Measurements from ENCODE around the gene C7orf57.
A peak's percentile ranks its signal among the peaks of the same experiment; 100 is the strongest.
"Not testable (repeated sequence)": the region's sequence is repeated elsewhere in the genome, so short reads cannot be mapped to it uniquely, and the experiment has no call there.

C7orf57 gene

DNA sequence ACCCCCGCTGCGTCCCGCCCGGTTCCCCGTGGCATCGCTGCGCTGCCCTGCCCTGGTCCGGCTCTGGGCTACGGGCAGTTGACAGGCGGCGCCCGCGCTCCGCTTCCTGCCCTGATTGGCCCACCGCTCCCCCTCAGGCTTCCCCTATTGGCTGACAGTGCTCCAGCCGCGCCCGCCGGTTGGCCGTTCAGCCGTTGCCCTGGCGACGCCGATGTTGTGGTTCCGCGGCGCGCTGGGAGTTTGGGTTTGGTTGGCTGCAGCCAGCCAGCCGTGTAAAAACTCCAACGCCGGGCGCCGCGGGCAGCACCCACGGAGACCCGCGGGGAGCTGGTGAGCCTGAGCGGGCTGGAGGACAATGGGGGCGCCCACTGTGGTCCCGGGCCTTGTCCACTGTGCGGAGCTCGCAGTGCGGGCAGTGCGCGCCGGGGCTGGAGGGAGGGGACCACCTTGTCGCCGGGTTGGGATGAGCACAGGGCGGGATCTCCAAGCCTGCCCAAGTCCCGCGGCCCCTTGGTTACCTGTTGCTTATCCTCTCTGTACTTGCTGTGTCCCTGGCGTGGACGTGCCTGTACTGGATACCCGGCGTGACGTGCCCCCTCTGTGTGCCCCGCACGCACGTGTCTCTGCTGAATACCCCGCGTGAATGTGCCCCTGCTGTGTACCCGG is at the start of gene C7orf57:
Gene C7orf57, plus strand, starts transcription at position 243 of the 666 bp plus-strand sequence. CDS start 766 bp downstream, outside the sequence.
- H3K9ac ChIP-seq (ENCODE audit: low read length), result no peak within 1 kb of the TSS
- peak within 1 kb of the TSS; percentile 58 to 61 for H3K4me3 ChIP-seq (ENCODE audit: low read depth in 1 of 2, low read length in 2 of 2)
- no peak within 1 kb of the TSS for H3K27ac ChIP-seq (ENCODE audit: low read depth, low read length)

DNA sequence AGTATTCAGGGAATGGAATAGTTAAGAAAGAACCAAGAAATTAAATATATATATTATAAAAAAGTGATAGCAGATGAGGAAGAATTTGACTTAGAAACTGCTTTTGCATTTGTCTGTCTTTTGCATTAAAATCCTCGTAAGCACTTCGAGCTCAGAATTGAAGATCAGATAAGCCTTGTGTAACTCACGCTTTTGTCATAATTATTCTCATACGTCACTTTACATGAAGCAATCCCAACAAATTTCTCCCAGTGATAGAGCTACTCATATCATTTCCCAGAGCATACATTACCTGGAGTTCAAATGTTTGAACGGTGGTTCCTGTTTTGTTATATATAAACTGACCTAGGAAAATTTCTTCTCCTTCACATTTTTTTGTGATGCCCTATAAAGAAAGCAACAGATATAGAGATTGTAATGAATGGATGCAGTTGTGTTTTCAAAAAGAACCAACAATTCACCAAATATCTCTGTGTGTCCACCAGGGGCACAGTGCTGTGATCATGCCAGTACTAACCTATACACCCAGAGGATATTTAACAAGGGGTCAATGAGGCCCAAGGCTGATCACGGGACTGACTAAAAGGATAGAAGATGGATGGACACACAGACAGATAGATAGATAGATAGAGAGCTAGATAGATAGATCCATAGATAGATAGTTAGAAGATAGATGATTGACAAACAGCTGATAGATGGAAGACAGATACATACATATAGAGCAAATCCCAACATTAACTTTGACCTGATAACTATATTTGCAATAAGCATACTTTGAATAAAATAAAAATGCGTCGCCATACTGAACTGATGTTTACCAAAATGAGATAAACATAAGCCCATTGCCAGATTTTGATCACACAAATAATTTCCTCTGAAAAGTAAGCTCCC is 46.6 kb upstream of the C7orf57 start:
- Histone ChIP-seq H3K9me3 (ENCODE audit: low read length) (no peaks in the 10 kb centered on the region), H3K27me3 (ENCODE audit: control insufficient read depth in 1 of 2, insufficient read depth in 2 of 2, low read length in 2 of 2) (no peaks in the 10 kb centered on the region), H3K27ac (ENCODE audit: low read depth, low read length) (no peak overlapping the region), H3K4me3 (ENCODE audit: low read depth in 1 of 2, low read length in 2 of 2) (no peak overlapping the region), H3K4me1 (ENCODE audit: insufficient read depth, low read length) (no peaks in the 10 kb centered on the region), H3K36me3 (ENCODE audit: insufficient read depth, low read length) (no peaks in the 10 kb centered on the region), H3K9ac (ENCODE audit: low read length) (no peak overlapping the region)

More for the DNA sequence above, at the start of gene C7orf57:
- no peaks in the 10 kb centered on the region for H3K9me3 ChIP-seq (ENCODE audit: low read length)
- H3K36me3 ChIP-seq (ENCODE audit: insufficient read depth, low read length), result no peaks in the 10 kb centered on the region
- peaks cover 10% of the 10 kb centered on the region for H3K4me1 ChIP-seq (ENCODE audit: insufficient read depth, low read length)
- H3K27me3 ChIP-seq (ENCODE audit: control insufficient read depth in 1 of 2, insufficient read depth in 2 of 2, low read length in 2 of 2), result peaks cover 4 to 20% of the 10 kb centered on the region in 2 donors

DNA sequence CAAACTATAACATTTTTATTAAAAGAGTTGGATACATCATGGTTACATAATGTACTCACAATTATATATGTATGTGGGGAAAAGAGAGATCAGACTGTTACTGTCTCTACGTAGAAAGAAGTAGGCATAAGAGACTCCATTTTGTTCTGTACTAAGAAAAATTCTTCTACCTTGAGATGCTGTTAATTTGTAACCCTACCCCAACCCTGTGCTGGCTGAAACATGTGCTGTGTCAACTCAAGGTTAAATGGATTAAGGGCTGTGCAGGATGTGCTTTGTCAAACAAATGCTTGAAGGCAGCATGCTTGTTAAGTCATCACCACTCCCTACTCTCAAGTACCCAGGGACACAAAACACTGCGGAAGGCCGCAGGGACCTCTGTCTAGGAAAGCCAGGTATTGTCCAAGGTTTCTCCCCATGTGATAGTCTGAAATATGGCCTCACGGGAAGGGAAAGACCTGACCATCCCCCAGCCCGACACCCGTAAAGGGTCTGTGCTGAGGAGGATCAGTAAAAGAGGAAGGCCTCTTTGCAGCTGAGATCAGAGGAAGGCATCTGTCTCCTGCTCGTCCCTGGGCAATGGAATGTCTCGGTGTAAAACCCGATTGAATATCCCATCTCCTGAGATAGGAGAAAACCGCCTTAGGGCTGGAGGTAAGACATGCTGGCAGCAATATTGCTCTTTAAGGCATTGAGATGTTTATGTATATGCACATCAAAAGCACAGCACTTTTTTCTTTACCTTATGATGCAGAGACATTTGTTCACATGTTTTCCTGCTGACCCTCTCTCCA is 45.5 kb upstream of the C7orf57 start:
- not testable (repeated sequence) for H3K4me1 ChIP-seq (ENCODE audit: insufficient read depth, low read length); H3K4me3 ChIP-seq (ENCODE audit: low read depth in 1 of 2, low read length in 2 of 2); H3K9ac ChIP-seq (ENCODE audit: low read length); H3K9me3 ChIP-seq (ENCODE audit: low read length); H3K27me3 ChIP-seq (ENCODE audit: control insufficient read depth in 1 of 2, insufficient read depth in 2 of 2, low read length in 2 of 2); H3K36me3 ChIP-seq (ENCODE audit: insufficient read depth, low read length); H3K27ac ChIP-seq (ENCODE audit: low read depth, low read length)

- Histone ChIP-seq H3K4me3 (ENCODE audit: low read depth in 1 of 2, low read length in 2 of 2) (no peak overlapping the region), H3K9me3 (ENCODE audit: low read length) (no peaks in the 10 kb centered on the region), H3K36me3 (ENCODE audit: insufficient read depth, low read length) (no peaks in the 10 kb centered on the region), H3K9ac (ENCODE audit: low read length) (no peak overlapping the region), H3K4me1 (ENCODE audit: insufficient read depth, low read length) (no peaks in the 10 kb centered on the region), H3K27me3 (ENCODE audit: control insufficient read depth in 1 of 2, insufficient read depth in 2 of 2, low read length in 2 of 2) (no peaks in the 10 kb centered on the region), H3K27ac (ENCODE audit: low read depth, low read length) (no peak overlapping the region)
Observed at GRCh38 chr7:47990592-47990991, 44.8 kb upstream of the C7orf57 start.

DNA sequence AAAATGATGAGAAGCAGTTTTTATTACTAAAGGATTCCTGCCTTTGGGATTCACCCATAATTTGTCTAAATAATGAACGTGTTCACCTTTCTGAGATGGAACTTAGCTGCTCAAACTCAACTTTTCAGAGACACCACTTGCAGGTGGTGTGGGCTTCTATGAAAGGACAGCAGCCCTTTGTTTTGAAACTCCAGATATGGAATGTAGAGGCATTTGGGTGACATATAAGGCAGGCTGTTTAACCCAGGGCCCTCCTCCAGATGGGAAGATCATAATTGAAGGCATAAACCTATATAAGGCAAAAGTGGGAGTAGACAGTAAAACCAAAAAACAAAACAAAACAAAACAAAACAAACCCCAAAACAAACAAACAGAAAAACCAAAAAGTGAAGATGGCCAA is 44.1 kb upstream of the C7orf57 start:
- no peak overlapping the region for H3K27ac ChIP-seq (ENCODE audit: low read depth, low read length)
- H3K4me3 ChIP-seq (ENCODE audit: low read depth in 1 of 2, low read length in 2 of 2), result peak overlapping the region in 1 of 2 donors; percentile 65

DNA sequence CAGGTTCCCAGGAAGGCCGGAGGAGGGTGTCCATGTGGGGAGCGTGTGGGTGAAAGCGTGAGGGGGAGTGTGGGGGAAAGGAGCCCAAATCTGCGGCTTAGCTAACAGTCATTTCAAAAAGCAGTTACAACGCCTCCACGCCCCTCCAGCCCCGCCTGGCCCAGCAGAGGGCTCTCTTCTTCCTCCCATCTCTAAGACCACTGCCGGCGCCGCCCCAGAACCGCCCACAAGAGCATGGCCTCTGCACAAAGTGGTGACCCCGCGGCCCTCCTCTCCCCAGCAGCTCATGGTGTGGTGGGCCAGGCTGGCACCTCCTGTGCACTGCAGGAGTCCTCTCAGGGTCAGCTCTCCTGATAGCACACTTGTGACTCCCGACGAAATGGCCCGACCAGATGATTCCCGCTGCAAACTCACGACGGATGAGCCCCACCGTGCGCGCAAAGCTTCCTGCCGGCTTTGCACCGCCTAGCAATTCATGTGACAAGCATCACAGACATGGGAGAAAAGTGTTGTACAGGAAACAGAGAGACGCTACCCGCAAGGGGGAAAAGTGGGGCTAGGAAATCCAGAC is 43.5 kb upstream of the C7orf57 start:
- Histone ChIP-seq H3K4me1 (ENCODE audit: insufficient read depth, low read length) (no peaks in the 10 kb centered on the region), H3K9me3 (ENCODE audit: low read length) (no peaks in the 10 kb centered on the region), H3K27me3 (ENCODE audit: control insufficient read depth in 1 of 2, insufficient read depth in 2 of 2, low read length in 2 of 2) (no peaks in the 10 kb centered on the region), H3K36me3 (ENCODE audit: insufficient read depth, low read length) (no peaks in the 10 kb centered on the region), H3K9ac (ENCODE audit: low read length) (no peak overlapping the region), H3K27ac (ENCODE audit: low read depth, low read length) (peak overlapping the region; percentile 45), H3K4me3 (ENCODE audit: low read depth in 1 of 2, low read length in 2 of 2) (peak overlapping the region; percentile 35 to 65)

More for the DNA sequence above, 44.1 kb upstream of the C7orf57 start:
- Histone ChIP-seq H3K4me1 (ENCODE audit: insufficient read depth, low read length) (no peaks in the 10 kb centered on the region), H3K9ac (ENCODE audit: low read length) (no peak overlapping the region), H3K27me3 (ENCODE audit: control insufficient read depth in 1 of 2, insufficient read depth in 2 of 2, low read length in 2 of 2) (no peaks in the 10 kb centered on the region), H3K36me3 (ENCODE audit: insufficient read depth, low read length) (no peaks in the 10 kb centered on the region), H3K9me3 (ENCODE audit: low read length) (no peaks in the 10 kb centered on the region)

GRCh38 chr7:47992446-47992845 is 42.9 kb upstream of the C7orf57 start:
- Histone ChIP-seq H3K9me3 (ENCODE audit: low read length) (no peaks in the 10 kb centered on the region), H3K27me3 (ENCODE audit: control insufficient read depth in 1 of 2, insufficient read depth in 2 of 2, low read length in 2 of 2) (no peaks in the 10 kb centered on the region), H3K4me3 (ENCODE audit: low read depth in 1 of 2, low read length in 2 of 2) (peak overlapping the region in 1 of 2 donors; percentile 65), H3K36me3 (ENCODE audit: insufficient read depth, low read length) (no peaks in the 10 kb centered on the region), H3K27ac (ENCODE audit: low read depth, low read length) (no peak overlapping the region), H3K9ac (ENCODE audit: low read length) (no peak overlapping the region), H3K4me1 (ENCODE audit: insufficient read depth, low read length) (no peaks in the 10 kb centered on the region)

DNA sequence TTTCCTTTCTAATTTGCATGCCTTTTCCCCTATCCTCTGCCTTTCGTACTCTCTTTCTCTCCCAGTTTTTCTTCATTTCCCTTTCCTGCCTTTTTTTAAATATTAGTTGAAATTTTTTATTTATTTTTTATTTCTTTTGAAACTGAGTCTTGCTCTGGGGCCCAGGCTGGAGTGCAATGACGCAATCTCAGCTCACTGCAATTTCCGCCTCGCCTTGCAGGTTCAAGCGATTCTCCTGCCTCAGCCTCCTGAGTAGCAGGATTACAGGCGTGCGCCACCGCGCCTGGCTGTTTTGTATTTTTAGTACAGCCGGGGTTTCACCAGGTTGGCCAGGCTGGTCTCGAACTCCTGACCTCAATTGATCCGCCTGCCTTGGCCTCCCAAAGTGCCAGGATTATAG is 35.9 kb upstream of the C7orf57 start:
- Histone ChIP-seq H3K27ac (ENCODE audit: low read depth, low read length) (no peak overlapping the region), H3K36me3 (ENCODE audit: insufficient read depth, low read length) (no peaks in the 10 kb centered on the region), H3K9ac (ENCODE audit: low read length) (no peak overlapping the region), H3K27me3 (ENCODE audit: control insufficient read depth in 1 of 2, insufficient read depth in 2 of 2, low read length in 2 of 2) (no peaks in the 10 kb centered on the region), H3K4me3 (ENCODE audit: low read depth in 1 of 2, low read length in 2 of 2) (no peak overlapping the region), H3K4me1 (ENCODE audit: insufficient read depth, low read length) (no peaks in the 10 kb centered on the region), H3K9me3 (ENCODE audit: low read length) (no peaks in the 10 kb centered on the region)

DNA sequence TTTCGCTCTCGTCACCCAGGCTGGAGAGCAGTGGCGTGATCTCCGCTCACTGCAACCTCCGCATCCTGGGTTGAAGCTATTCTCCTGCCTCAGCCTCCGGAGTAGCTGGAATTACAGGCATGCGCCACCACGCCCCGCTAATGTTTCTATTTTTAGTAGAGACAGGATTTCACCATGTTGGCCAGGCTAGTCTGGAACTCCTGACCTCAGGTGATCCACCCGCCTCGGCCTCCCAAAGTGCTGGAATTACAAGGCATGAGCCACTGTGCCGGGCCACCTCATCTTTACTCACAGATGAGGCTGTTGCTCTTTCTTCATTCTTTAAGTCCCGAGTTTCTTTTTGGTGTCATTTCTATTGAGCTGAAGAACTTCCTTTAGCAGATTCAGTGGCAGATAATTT is 35.2 kb upstream of the C7orf57 start:
- not testable (repeated sequence) for H3K9me3 ChIP-seq (ENCODE audit: low read length); H3K9ac ChIP-seq (ENCODE audit: low read length); H3K36me3 ChIP-seq (ENCODE audit: insufficient read depth, low read length); H3K4me1 ChIP-seq (ENCODE audit: insufficient read depth, low read length); H3K4me3 ChIP-seq (ENCODE audit: low read depth in 1 of 2, low read length in 2 of 2); H3K27me3 ChIP-seq (ENCODE audit: control insufficient read depth in 1 of 2, insufficient read depth in 2 of 2, low read length in 2 of 2); H3K27ac ChIP-seq (ENCODE audit: low read depth, low read length)

GRCh38 chr7:48004032-48004431 is 31.3 kb upstream of the C7orf57 start:
- no peaks in the 10 kb centered on the region for H3K27me3 ChIP-seq (ENCODE audit: control insufficient read depth in 1 of 2, insufficient read depth in 2 of 2, low read length in 2 of 2)
- H3K9me3 ChIP-seq (ENCODE audit: low read length), result no peaks in the 10 kb centered on the region
- no peak overlapping the region for H3K27ac ChIP-seq (ENCODE audit: low read depth, low read length)
- no peak overlapping the region for H3K4me3 ChIP-seq (ENCODE audit: low read depth in 1 of 2, low read length in 2 of 2)
- no peaks in the 10 kb centered on the region for H3K4me1 ChIP-seq (ENCODE audit: insufficient read depth, low read length)
- H3K9ac ChIP-seq (ENCODE audit: low read length), result no peak overlapping the region
- no peaks in the 10 kb centered on the region for H3K36me3 ChIP-seq (ENCODE audit: insufficient read depth, low read length)

DNA sequence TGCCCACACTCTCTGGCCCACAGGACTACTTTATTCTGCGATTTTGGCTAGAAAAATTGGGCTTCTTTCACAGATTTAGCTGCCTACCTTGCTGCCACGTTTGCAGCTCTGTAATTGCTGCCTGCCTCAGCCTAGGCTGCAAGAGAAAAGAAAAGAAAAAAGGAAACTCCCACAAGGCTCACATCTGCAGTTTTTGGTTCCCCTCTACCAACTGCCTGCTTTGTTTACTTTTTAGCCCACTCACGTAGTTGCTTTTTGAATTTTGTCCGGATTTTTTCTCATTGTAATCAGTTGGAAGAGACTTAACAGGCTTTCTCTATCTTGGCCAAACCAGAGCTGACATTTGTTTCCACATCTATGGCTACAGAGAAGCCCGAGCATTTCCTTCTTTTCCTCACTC is 30.7 kb upstream of the C7orf57 start:
- Histone ChIP-seq H3K27me3 (ENCODE audit: control insufficient read depth in 1 of 2, insufficient read depth in 2 of 2, low read length in 2 of 2) (no peaks in the 10 kb centered on the region), H3K4me1 (ENCODE audit: insufficient read depth, low read length) (no peaks in the 10 kb centered on the region), H3K36me3 (ENCODE audit: insufficient read depth, low read length) (no peaks in the 10 kb centered on the region), H3K9ac (ENCODE audit: low read length) (no peak overlapping the region), H3K9me3 (ENCODE audit: low read length) (no peaks in the 10 kb centered on the region), H3K4me3 (ENCODE audit: low read depth in 1 of 2, low read length in 2 of 2) (no peak overlapping the region), H3K27ac (ENCODE audit: low read depth, low read length) (no peak overlapping the region)
